CD4-positive, alpha-beta T cell treated with Interferon alpha-2 for 1 hour (primary cell): ENCODE results near the gene CTSS.
"Not testable (repeated sequence)": the region's sequence is repeated elsewhere in the genome, so short reads cannot be mapped to it uniquely, and the experiment has no call there.

ENCODE experiments used
- DNase-seq, 2 donors: peaks; one replicate each; pipeline ENCODE4 v3.0.0-alpha.2; 2020 to 2022

The CTSS gene

GRCh38 chr1:150772326-150772725, 6.7 kb upstream of the CTSS start:
- no peak for DNase-seq

GRCh38 chr1:150767704-150768103, 2.1 kb upstream of the CTSS start:
- DNase-seq = not testable (repeated sequence)

GRCh38 chr1:150765977-150766301, 361 bp upstream of the CTSS start:
- DNase-seq = not testable (repeated sequence)

GRCh38 chr1:150764617-150765101, 919 bp downstream of the CTSS start:
- peak in 1 of 2 donors; percentile 62 for DNase-seq

GRCh38 chr1:150763018-150763417, 2.6 kb downstream of the CTSS start:
- no peak for DNase-seq

- no peak for DNase-seq
These were observed 3.0 kb downstream of the CTSS start for GRCh38 chr1:150762552-150762951.

- DNase-seq = no peak
These were observed 3.8 kb downstream of the CTSS start for GRCh38 chr1:150761801-150762200.

GRCh38 chr1:150760013-150760412, 5.6 kb downstream of the CTSS start:
- DNase-seq = no peak

GRCh38 chr1:150753416-150753815, 12.2 kb downstream of the CTSS start:
- no peak for DNase-seq

- DNase-seq = no peak
These were observed 14.1 kb downstream of the CTSS start for GRCh38 chr1:150751443-150751842.

GRCh38 chr1:150749720-150750311, 15.8 kb downstream of the CTSS start:
- no peak for DNase-seq

- no peak for DNase-seq
These were observed 16.5 kb downstream of the CTSS start for GRCh38 chr1:150748878-150749719.

GRCh38 chr1:150730130-150730721, 35.4 kb downstream of the CTSS start:
- no peak for DNase-seq

- DNase-seq = no peak
These were observed 41.2 kb downstream of the CTSS start for GRCh38 chr1:150724336-150724735.

GRCh38 chr1:150720703-150721102, 44.9 kb downstream of the CTSS start, which contains the start of gene HORMAD1:
TSS of gene HORMAD1 (minus strand) at chr1:150720895. CDS start at chr1:150719505, 1,390 bp downstream.
- no peak for DNase-seq

GRCh38 chr1:150720098-150720497, 45.5 kb downstream of the CTSS start:
- no peak for DNase-seq

GRCh38 chr1:150718225-150718891, 47.2 kb downstream of the CTSS start:
- no peak for DNase-seq

- not testable (repeated sequence) for DNase-seq
These were observed 56.5 kb downstream of the CTSS start for GRCh38 chr1:150709031-150709430.

GRCh38 chr1:150708595-150708994, 57.0 kb downstream of the CTSS start:
- DNase-seq = no peak

GRCh38 chr1:150706091-150706490, 59.5 kb downstream of the CTSS start:
- no peak for DNase-seq

- DNase-seq = no peak
These were observed 62.2 kb downstream of the CTSS start for GRCh38 chr1:150703427-150703826.

- DNase-seq = peak; percentile 92 to 96
These were observed 68.3 kb downstream of the CTSS start, which contains the start of gene GOLPH3L for GRCh38 chr1:150696995-150697927. TSS of gene GOLPH3L (minus strand) at chr1:150697154. CDS start at chr1:150694838, 2,316 bp downstream.
